HG02981 (cell line): Measurements from ENCODE around the gene RRBP1.

Experiments
- ATAC-seq: cut with Tn5 transposase; IDR thresholded peaks from one replicate; pipeline ENCODE4 v1.9.1; 2021; ENCODE audit warnings: mild to moderate bottlenecking, moderate library complexity; ENCODE audit not compliant: unreplicated experiment

The RRBP1 gene

GRCh38 chr20:17648791-17649730 is 33.0 kb downstream of the RRBP1 start:
- no peak for ATAC-seq

- ATAC-seq: no peak
Observed at GRCh38 chr20:17648315-17648646, 33.8 kb downstream of the RRBP1 start.

GRCh38 chr20:17647391-17648314 is 34.4 kb downstream of the RRBP1 start:
- ATAC-seq: no peak

DNA sequence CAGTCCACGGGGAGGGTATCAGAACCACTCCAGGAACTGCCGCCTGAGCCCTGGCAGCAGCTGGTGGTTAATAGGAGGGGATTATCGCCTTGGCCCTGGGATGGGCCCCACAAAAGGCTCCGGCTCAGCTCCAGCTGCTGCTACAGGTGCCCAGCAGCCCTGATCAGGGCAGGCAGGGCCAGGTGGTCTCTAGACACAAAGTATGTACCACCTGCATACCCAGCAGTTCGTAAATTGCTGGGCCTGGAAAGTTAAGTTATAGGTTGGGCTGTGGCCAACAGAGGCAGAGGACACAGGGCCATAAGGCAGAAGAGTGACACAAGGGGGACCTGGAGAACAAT is 35.1 kb downstream of the RRBP1 start:
- no peak for ATAC-seq

GRCh38 chr20:17646209-17646960 is 35.7 kb downstream of the RRBP1 start:
- no peak for ATAC-seq

GRCh38 chr20:17645546-17646208 is 36.4 kb downstream of the RRBP1 start:
- ATAC-seq: no peak

DNA sequence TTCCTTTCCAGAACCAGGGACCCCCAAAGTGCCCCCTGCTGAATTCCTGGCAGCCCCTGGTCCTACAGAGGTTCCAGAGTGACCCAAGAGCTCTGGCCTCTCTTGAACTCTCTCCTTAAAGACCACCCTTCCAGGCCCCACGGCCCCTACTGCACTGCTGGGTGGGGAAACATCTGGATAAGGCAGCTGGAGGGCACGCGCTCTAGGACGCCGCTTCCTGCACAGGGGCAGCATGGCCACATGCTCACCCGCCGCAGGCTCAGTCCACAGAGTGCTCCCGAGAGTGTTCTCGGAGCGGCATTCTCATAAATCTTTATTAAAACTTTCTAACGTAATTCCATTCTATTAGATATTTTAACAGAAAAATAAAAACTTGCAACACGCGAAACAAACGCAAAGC is 37.0 kb downstream of the RRBP1 start:
- no peak for ATAC-seq

DNA sequence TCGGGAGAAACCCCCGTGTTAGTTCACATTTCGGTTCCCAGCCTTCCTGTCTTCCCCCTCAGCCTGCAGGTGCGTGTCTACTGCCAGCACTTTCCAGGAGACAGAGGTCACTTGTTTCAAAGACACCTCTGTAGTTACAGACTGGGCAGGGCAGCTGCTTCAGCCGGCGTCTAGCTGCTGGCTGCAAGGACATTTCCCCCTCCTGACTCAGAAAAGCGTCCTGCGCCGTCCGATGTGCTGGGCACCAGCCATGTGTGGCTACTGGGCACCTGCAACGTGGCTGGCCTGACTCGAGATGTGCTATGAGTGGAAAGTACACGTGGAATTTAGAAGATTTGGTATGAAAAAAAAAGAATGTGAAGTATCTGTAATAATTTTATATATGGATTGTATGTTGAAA is 37.6 kb downstream of the RRBP1 start:
- no peak for ATAC-seq

DNA sequence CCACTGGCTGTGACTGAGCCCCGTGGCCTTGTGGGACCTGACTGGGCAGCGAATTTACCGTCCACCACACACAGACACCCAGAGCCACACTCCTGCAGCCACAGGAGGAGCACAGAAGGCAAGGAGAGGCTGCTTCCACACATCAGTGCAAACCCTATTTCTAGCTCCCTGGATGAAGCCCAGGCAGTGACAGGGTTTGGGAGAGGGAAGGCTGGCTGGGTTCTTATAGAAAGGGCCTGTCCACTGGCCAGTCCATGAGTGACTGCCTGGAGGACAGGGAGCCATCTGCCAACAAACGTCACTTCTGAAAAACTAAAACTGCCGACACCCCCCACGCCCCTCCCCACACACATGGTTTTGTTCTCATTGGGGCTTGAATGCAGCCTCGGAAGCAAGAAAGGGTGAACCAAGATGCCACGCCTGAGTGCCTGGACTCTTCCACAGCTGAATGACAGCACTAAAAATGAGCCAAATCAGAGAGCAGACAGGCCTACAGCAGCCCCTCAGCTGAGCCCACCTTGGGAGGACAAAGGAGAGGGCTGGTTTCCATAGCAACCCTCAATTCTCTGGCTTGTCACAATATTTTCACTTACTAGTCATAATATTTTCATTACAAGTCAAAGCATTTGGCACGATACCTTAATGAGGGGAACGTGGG is 38.4 kb downstream of the RRBP1 start:
- no peak for ATAC-seq

- ATAC-seq: no peak
Observed at GRCh38 chr20:17642404-17643269, 39.4 kb downstream of the RRBP1 start.

GRCh38 chr20:17641993-17642392 is 40.0 kb downstream of the RRBP1 start:
- no peak for ATAC-seq

DNA sequence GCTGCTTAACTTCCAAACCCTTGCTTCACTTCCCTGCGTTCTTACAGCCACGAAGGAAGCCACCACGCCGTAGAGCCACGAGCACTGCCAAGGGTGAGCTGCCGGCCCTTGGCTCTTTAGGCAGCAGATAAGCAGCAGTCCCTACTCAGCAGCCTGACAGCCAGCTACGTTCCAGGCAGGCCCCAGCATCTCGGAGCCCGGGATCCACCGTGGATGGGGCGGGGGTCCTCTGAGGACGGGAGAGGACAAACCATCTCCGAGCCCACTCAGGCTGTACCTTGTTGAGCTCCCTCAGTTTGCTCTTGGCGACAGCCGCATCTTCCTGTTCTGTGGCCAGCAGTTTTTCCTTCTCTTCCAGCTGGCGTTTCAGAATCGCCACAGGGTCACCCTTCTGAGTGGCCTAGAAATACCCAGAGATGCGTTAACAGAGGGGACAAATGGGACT is 40.5 kb downstream of the RRBP1 start:
- no peak for ATAC-seq

DNA sequence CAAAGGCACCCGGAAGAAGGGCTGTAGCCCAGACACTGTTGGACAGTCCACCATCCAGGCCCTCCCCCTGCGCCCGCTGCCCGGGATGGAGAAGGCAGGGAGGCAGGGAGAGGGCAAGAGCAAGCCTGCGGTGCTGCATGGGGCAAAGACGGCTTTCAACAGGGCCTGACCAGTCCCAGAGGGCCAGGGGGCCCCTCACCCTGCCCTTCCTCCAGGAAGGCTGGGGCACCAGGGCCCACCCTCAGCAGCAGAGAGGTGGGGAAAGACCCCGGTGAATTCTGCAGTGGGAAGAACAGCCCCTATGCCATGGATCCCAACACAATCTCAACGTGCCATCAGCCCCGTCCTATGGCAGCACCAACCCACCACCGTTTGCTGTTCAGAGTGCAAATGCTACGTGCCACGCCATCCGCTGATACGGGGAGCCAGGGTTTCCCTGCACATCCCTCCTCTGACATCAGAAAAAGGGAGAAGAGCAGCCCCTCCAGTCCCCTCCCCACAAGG is 41.1 kb downstream of the RRBP1 start:
- ATAC-seq: no peak

DNA sequence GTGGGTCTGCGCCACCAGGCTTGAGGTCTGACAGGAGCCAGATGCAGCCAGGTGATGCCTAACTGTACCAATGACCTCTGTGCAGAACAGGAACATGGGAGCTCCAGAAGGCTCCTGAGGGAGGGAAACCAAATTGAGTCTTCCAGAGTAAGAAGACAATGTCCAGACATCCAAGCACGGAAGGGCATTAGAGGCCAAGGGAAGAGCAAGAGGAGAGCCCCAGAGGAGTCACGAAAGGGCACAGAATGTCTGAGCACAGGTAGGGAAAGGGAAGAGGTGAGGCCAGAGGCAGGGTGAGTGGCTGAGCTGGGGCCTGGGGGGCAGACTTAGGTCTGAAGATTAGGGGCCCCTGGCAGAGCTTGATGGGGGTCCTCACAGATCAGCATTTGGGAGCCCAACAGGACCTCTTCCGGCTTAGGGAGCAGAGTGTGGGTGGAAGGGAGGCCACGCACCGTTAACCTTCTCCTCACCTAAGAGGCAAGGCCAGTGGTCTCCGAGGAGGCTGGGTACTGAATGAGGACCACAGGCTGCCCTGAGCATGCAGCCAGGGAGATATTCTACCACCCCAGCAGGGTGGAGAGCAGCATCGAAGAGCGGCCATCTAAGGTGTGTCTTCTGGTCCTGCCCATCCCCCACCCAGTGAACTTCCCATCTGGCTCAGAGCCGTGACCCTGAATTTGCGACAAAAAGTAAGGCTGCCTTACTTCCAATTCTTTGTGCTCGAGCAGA is 41.7 kb downstream of the RRBP1 start:
- ATAC-seq: no peak

DNA sequence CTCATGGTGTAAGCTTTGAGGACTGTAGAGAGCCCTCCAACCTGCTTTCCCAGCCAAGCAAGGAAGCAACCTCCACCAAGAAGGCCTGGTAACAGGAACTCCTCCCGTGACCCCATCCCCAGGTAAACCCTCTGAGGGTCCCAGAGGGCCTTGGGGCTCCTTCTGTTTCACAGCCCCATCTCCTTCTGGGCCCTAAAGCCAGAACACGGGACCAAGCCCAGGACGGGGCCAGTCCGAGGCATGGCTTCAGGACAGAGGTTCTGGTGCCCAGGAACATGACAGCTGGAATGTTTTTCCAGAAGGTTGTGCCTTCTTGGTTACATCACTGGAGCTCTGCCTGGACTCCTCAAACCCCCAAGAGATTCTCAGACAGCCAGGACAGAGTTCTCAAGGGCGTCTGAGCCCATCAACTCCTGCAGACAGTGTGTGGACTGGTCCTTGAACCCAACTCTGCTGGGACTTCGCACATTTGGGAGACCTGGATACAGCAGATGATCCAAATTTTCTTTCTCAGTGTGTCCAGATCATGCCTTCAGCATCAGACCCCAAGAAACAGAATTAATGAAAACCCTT is 43.1 kb downstream of the RRBP1 start:
- no peak for ATAC-seq

GRCh38 chr20:17637985-17638640 is 43.9 kb downstream of the RRBP1 start:
- ATAC-seq: no peak

DNA sequence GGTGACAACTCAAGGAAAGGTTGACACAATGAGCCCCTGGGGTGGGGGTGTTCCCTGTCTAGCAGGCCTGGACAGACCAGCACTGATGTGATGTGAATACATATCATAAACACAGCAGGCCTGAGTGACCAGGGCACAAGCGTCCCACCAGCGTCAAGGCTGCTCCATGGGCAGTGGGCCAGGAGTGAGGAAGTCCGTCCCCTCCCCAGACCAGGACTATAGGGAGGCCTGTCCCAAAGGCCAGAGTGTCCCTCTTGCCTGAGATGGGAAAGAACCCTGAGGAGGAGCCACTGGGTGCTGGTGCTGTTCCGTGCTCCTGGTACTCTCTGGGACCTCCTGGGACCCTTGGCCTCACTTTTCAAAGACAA is 44.6 kb downstream of the RRBP1 start:
- no peak for ATAC-seq
